ENCODE results near the gene CIP2A. TPM values are rescaled to one million over a fixed set of nuclear protein-coding genes. Genes with fewer than 3 reads are reported as not detected.

Gene CIP2A
- total RNA-seq, 2 experiments from 2014 or later: 46.8 to 47.6 TPM

DNA sequence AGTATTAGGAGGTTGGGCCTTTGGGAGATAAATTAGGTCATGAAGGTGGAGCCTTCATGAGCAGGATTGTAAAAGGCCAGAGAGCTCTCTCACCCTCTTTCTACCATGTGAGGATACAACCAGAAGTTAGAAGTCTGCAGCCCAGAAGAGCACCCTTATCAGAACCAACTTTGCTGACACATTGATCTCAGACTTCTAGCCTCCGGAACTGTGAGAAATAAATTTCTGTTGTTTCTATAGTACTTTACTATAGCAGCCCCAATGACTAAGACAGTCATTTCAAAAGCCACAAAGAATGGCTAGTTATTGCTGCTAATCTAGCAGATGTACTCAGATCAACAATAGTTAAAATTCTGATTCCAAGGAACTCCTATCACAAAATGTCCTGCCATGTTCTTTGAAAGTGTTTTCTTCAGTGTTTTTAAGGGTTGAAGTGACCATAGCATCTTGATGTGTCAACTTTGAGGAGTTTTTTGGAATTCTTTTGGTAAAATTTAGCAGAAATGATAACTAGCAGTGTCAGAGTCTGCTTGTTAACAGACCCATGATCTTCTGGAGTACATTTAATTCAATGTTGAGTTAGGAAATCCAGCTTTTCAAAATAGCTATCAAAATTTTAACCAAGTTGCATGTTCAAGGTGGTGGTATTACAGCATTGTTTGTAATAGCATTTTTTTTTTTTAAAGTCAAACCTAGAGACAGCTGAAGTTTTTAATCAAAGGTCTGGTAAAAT is 10.6 kb upstream of the CIP2A start:
- Mint-ChIP-seq H3K9me3 (peaks cover 12% of the 10 kb centered on the region), H3K27me3 (no peaks in the 10 kb centered on the region), H3K36me3 (ENCODE audit: low read depth) (peaks cover 22% of the 10 kb centered on the region), H3K4me1 (peaks cover 60% of the 10 kb centered on the region), H3K27ac (peak overlapping the region; percentile 66), H3K4me3 (no peak overlapping the region)
- ChIA-PET POLR2A (interaction anchor here (1.3 to 8.6 kb wide), 2 partner anchors 10 to 15 kb away, joined by 4 to 205 read pairs; partner anchors contain the start of genes CIP2A and DZIP3), CTCF (interaction anchor here (1.1 to 3.2 kb wide), 4 partner anchors 10 to 239 kb away, joined by 3 to 16 read pairs (median 3); partner anchors contain the start of genes CIP2A and DZIP3)
- DNase-seq: no peak

DNA sequence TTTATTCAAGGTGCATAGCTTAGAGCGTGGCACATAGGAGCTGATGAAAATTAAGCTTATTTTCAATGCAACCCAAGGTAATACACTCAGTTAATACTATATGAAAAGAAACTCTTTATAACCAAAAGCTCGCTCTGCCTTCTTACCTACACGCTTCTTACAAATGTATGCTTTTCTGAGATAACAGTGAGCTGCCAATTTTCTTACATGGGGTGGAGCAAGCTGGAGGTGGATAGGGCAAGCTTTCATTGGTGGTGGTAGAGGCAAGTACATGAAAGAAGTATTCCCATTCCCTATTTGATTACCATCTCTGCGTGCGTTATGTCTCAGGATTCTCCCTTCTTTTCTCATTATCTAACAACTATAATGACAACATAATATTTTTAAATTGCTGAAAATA is 9.1 kb upstream of the CIP2A start:
- Mint-ChIP-seq H3K4me3 (no peak overlapping the region), H3K4me1 (peaks cover 48% of the 10 kb centered on the region), H3K9me3 (peaks cover 12% of the 10 kb centered on the region), H3K27me3 (no peaks in the 10 kb centered on the region), H3K27ac (no peak overlapping the region), H3K36me3 (ENCODE audit: low read depth) (peaks cover 22% of the 10 kb centered on the region)
- CTCF ChIA-PET: interaction anchor here (1.1 to 3.2 kb wide), 2 partner anchors 9 to 220 kb away, joined by 3 to 16 read pairs; partner anchors contain the start of genes CIP2A and DZIP3
- DNase-seq: no peak
- POLR2A ChIA-PET: interaction anchor here (8.6 kb wide), 1 partner anchor 9 kb away, joined by 205 read pairs; the partner anchor contains the start of genes CIP2A and DZIP3

DNA sequence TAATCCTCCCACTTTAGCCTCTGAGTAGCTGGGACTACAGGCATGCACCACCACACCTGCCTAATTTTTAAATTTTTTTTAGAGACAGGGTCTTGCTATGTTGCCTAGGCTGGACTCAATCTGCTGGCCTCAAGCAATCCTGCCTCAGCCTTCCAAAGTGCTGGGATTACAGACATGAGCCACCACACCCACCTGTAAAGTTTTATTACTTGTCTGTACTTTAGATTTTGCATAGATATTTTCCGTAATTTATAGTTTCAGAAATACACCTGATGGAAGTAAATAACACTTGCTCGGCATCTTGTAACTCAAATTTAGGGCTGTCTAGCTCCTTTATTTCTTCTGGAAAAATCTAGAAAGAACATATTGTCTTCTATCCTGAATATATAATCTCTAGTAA is 6.1 kb upstream of the CIP2A start:
- Mint-ChIP-seq H3K36me3 (ENCODE audit: low read depth) (peaks cover 7% of the 10 kb centered on the region), H3K4me3 (no peak overlapping the region), H3K27me3 (no peaks in the 10 kb centered on the region), H3K27ac (no peak overlapping the region), H3K9me3 (no peaks in the 10 kb centered on the region), H3K4me1 (peaks cover 44% of the 10 kb centered on the region)
- DNase-seq: no peak
- ChIA-PET CTCF (no interaction called here), POLR2A (no interaction called here)

DNA sequence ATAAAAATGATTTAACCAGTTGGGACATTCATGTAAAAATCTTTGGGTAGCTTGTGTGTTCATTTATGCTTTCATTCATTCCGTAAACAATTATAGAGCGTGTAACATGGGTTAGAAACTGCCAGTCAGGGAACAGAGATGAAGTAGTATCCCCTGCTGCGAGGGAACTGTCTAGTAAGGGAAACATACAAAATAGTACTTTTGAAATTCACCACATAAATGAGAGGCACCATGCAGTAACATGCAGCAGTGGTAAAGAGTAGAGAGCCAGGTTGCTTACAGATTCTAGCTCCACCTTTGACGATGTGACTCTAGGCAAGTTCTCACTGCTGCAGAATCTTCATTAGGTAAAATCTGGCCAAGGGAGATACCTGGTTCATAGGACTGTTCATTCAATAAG is 1.2 kb upstream of the CIP2A start:
- DNase-seq: no peak
- Mint-ChIP-seq H3K9me3 (no peaks in the 10 kb centered on the region), H3K4me1 (peaks cover 44% of the 10 kb centered on the region), H3K27ac (peak overlapping the region; percentile 96), H3K36me3 (ENCODE audit: low read depth) (peaks cover 22% of the 10 kb centered on the region), H3K27me3 (no peaks in the 10 kb centered on the region), H3K4me3 (peak overlapping the region; percentile 98)
- POLR2A ChIA-PET: interaction anchor here (0.9 to 6.1 kb wide), 14 partner anchors 11 to 368 kb away, joined by 3 to 205 read pairs (median 14); partner anchors contain the start of genes IFT57 and TRAT1
- CTCF ChIA-PET: interaction anchor here (1.1 to 2.3 kb wide), 6 partner anchors 9 to 231 kb away, joined by 3 to 17 read pairs (median 7); no protein-coding TSS in a partner anchor

DNA sequence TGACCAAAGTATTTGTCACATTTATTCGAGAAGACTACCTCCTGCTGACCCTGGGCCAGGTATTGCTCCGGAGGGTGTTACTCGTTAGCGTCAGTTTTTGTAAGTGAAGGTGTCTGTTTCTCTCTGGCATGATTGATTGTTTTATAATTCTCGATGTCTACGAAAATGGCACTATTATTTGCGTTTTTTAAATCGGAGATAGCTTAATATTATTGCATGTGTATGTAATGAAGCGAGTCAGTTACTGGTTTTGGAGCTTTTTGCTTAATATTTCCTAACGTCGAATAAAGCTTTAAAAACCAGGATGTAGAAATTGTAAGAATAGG is 723 bp upstream of the CIP2A start:
- CTCF ChIA-PET: interaction anchor here (1.1 to 2.3 kb wide), 8 partner anchors 9 to 325 kb away, joined by 3 to 17 read pairs (median 7); no protein-coding TSS in a partner anchor
- Mint-ChIP-seq H3K27me3 (no peaks in the 10 kb centered on the region), H3K27ac (peak overlapping the region; percentile 96), H3K36me3 (ENCODE audit: low read depth) (peaks cover 27% of the 10 kb centered on the region), H3K9me3 (no peaks in the 10 kb centered on the region), H3K4me1 (peaks cover 49% of the 10 kb centered on the region), H3K4me3 (peak overlapping the region; percentile 98)
- no peak for DNase-seq
- POLR2A ChIA-PET: interaction anchor here (0.8 to 6.1 kb wide), 28 partner anchors 12 to 1159 kb away, joined by 3 to 205 read pairs (median 8); partner anchors contain the start of genes HHLA2, IFT57 and TRAT1

DNA sequence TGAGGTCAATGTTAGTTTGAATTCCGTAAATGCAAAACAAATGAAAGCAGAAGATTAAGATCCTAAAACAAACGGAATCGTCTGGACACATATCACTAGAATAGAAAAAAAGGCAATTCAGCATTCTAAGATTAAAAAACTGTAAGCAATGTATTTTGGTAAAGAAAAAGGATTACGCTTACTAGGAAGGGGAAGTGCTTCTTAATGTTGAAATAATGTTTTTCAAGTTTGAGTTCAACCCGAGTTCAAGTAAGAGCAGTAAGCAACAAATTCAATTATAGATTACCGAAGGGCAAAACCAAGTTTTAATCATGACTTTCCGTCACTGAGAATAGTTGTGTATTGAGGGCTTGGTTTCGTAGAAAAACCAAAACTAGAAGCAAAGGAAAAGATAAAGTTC is 637 bp downstream of the CIP2A start:
- ChIA-PET POLR2A (interaction anchor here (0.7 to 6.1 kb wide), 34 partner anchors 9 to 495 kb away, joined by 3 to 205 read pairs (median 6); partner anchors contain the start of genes HHLA2, IFT57 and TRAT1), CTCF (interaction anchor here (0.6 to 2.3 kb wide), 8 partner anchors 11 to 480 kb away, joined by 3 to 17 read pairs (median 6); no protein-coding TSS in a partner anchor)
- Mint-ChIP-seq H3K4me3 (peak overlapping the region; percentile 98), H3K27ac (peak overlapping the region; percentile 96), H3K9me3 (no peaks in the 10 kb centered on the region), H3K36me3 (ENCODE audit: low read depth) (peaks cover 37% of the 10 kb centered on the region), H3K27me3 (no peaks in the 10 kb centered on the region), H3K4me1 (peaks cover 52% of the 10 kb centered on the region)
- DNase-seq: no peak

DNA sequence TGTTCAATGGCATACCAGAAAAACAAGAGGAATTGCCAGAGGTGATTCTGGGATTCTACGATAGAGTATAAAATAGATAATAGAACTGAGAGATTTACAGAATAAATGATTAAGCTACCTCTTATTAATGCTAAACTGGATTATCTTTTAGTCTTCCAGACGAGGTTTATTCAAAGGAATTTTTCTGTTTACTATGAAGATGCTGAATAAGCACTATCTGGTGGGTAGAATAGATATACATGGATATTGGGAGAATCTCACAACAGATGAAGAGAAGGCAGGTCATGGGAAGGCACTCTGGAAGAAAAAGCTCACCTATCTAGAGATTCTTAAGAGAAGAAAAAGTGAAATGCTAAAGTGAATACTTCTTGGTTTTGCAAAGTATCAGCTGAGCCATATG is 11.2 kb downstream of the CIP2A start:
- no peak for DNase-seq
- no peaks in the 10 kb centered on the region for H3K9me3 Mint-ChIP-seq
- CTCF ChIA-PET: interaction anchor here (0.9 kb wide), 1 partner anchor 12 kb away, joined by 4 read pairs; the partner anchor contains the start of genes CIP2A and DZIP3
- H3K27me3 Mint-ChIP-seq: no peaks in the 10 kb centered on the region
- POLR2A ChIA-PET: interaction anchor here (1.3 to 1.9 kb wide), 2 partner anchors 11 to 246 kb away, joined by 3 to 17 read pairs; partner anchors contain the start of genes CIP2A and DZIP3
- no peak overlapping the region for H3K27ac Mint-ChIP-seq
- peaks cover 15% of the 10 kb centered on the region for H3K4me1 Mint-ChIP-seq
- H3K36me3 Mint-ChIP-seq (ENCODE audit: low read depth): peaks cover 81% of the 10 kb centered on the region
- H3K4me3 Mint-ChIP-seq: no peak overlapping the region

DNA sequence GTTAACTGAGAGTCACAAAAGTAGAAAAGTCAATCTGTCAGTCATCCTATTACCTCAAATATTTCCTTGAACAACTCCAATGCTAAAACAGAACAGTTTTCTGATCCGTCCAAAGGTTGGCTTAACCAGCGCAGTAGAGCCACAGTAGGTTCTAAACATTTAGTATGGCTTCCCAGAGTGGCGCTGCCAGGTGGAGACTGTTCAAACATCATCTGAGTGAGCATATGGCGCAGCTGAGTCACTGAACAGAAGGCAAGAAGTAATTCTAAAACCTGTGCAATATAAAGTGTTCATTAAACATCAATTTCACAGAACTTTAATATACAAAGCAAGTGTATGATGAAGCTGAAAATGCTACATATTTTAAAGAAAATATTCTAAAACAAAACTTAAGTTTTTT is 19.9 kb downstream of the CIP2A start:
- H3K4me1 Mint-ChIP-seq: peaks cover 16% of the 10 kb centered on the region
- no peak overlapping the region for H3K4me3 Mint-ChIP-seq
- ChIA-PET CTCF (interaction anchor here (1.1 kb wide), 1 partner anchor 16 kb away, joined by 3 read pairs; no protein-coding TSS in a partner anchor), POLR2A (no interaction called here)
- no peaks in the 10 kb centered on the region for H3K9me3 Mint-ChIP-seq
- H3K27ac Mint-ChIP-seq: no peak overlapping the region
- H3K36me3 Mint-ChIP-seq (ENCODE audit: low read depth): peaks cover 60% of the 10 kb centered on the region
- no peak for DNase-seq
- no peaks in the 10 kb centered on the region for H3K27me3 Mint-ChIP-seq

DNA sequence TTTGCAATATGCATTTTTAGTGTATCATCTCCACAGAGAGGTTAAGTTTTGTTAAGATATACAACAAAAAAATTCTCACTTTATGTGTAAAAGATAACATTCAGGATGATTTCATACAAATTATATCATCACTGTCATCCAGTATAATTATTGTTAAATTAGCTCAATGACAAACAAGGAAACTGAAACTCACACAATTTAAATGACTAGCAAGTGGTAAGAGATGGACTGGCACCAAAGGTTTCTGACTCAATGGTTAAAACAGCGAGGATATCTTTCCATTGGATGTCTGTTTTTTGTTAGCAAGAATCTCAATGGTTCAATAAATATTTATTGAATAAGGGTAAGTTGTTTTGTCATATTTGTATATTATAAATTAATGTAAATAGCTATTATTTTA is 22.6 kb downstream of the CIP2A start:
- Mint-ChIP-seq H3K9me3 (no peaks in the 10 kb centered on the region), H3K27me3 (no peaks in the 10 kb centered on the region), H3K27ac (no peak overlapping the region), H3K4me3 (no peak overlapping the region), H3K4me1 (peaks cover 16% of the 10 kb centered on the region), H3K36me3 (ENCODE audit: low read depth) (peaks cover 50% of the 10 kb centered on the region)
- POLR2A ChIA-PET: interaction anchor here (1.0 to 1.4 kb wide), 2 partner anchors 22 to 23 kb away, joined by 3 to 4 read pairs; partner anchors contain the start of genes CIP2A and DZIP3
- CTCF ChIA-PET: interaction anchor here (1.1 kb wide), 1 partner anchor 14 kb away, joined by 5 read pairs; no protein-coding TSS in a partner anchor
- DNase-seq: no peak

DNA sequence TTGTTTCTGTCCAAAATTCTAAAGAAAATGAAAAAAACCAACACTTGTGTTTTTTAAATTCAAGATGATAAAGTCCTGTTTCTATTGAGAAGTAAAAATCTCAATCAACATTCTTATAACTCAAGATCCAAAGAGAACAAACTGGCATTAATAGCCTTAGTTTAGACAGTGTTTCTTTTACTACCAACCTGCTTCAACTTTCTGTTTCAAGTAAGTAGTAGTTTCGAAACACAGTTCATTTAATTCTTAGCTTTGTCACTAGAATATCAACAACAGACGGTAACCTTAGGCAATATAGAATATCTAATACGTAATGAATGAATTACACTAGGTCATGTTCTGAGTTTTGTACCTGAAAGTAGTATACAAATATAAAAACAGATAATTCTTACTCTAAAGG is 23.7 kb downstream of the CIP2A start:
- Mint-ChIP-seq H3K27me3 (no peaks in the 10 kb centered on the region), H3K9me3 (no peaks in the 10 kb centered on the region), H3K36me3 (ENCODE audit: low read depth) (peaks cover 58% of the 10 kb centered on the region), H3K27ac (no peak overlapping the region), H3K4me1 (peaks cover 16% of the 10 kb centered on the region), H3K4me3 (no peak overlapping the region)
- ChIA-PET POLR2A (interaction anchor here (1.4 to 1.5 kb wide), 2 partner anchors 23 to 24 kb away, joined by 3 to 8 read pairs; partner anchors contain the start of genes CIP2A and DZIP3), CTCF (no interaction called here)
- DNase-seq: no peak

DNA sequence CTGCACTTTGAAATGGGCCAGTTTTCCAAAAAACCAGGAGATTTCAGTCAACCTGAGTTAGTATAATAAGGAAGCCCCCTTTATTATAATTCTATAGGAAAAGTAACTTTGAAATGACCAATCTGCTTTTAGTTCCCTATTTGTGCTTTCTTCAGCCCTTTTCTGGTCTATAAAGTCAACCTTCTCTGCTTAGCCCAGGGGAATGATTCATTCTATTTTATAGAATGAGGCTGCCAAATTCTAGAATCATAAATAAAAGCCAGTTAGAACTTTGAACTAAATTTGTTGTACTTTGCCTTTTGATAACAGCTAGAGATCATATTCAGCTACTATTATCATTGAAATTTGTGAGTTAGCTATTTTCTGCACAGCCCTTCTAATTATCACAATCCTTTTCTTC is 24.7 kb downstream of the CIP2A start:
- DNase-seq: no peak
- Mint-ChIP-seq H3K4me1 (peaks cover 16% of the 10 kb centered on the region), H3K9me3 (no peaks in the 10 kb centered on the region), H3K27me3 (no peaks in the 10 kb centered on the region), H3K36me3 (ENCODE audit: low read depth) (peaks cover 56% of the 10 kb centered on the region), H3K27ac (no peak overlapping the region), H3K4me3 (no peak overlapping the region)
- CTCF ChIA-PET: no interaction called here
- POLR2A ChIA-PET: interaction anchor here (1.5 kb wide), 1 partner anchor 25 kb away, joined by 8 read pairs; the partner anchor contains the start of genes CIP2A and DZIP3

DNA sequence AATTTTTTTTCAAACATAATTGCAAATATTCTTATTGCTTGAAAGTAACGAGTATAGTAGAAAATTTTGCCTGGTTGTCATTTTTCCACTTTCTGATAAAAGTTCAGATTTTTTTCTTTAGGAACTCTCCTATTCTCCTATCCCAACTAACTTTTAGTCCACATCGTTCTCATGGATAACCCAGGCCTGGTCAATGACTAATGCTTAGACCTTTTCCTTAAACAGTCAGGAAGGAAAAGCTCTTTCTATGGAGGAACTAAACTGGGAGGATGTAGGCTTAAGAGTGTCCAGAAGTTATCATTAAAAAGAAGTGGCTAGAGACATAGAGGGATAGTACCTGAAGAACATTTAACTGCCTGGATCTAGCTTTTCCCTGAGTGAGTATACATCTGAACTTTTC is 26.7 kb downstream of the CIP2A start:
- Mint-ChIP-seq H3K36me3 (ENCODE audit: low read depth) (peaks cover 61% of the 10 kb centered on the region), H3K9me3 (no peaks in the 10 kb centered on the region), H3K27me3 (no peaks in the 10 kb centered on the region), H3K4me3 (no peak overlapping the region), H3K4me1 (peaks cover 14% of the 10 kb centered on the region), H3K27ac (no peak overlapping the region)
- ChIA-PET CTCF (interaction anchor here (0.8 to 0.9 kb wide), 2 partner anchors 9 to 352 kb away, joined by 3 to 6 read pairs; no protein-coding TSS in a partner anchor), POLR2A (no interaction called here)
- no peak for DNase-seq

Measured in activated CD4-positive, alpha-beta memory T cell treated with anti-CD3 and anti-CD28 coated beads, Interleukin-2, amount 10 ng/mL, durations not matched to agents 7 days and 5 days (primary cell).